Activated CD4-positive, alpha-beta T cell treated with anti-CD3 and anti-CD28 coated beads, Interleukin-2, amount 50 U/mL, for 24 hours (primary cell): ENCODE results near the gene LRRC47.

Experiments
- DNase-seq, 2 donors: peaks; one replicate each; pipeline ENCODE4 v3.0.0-alpha.2; 2020; ENCODE audit warnings: low read depth in 1 of 2, low spot score in 1 of 2

The LRRC47 gene

GRCh38 chr1:3787349-3787715 lies 9.0 kb downstream of the LRRC47 start:
- DNase-seq = peak in 1 of 2 donors; percentile 22

GRCh38 chr1:3786468-3787348 lies 9.6 kb downstream of the LRRC47 start:
- DNase-seq = no peak

GRCh38 chr1:3785456-3786157 lies 10.7 kb downstream of the LRRC47 start:
- DNase-seq = no peak

- no peak for DNase-seq
These were observed 11.3 kb downstream of the LRRC47 start for GRCh38 chr1:3785045-3785444.

DNA sequence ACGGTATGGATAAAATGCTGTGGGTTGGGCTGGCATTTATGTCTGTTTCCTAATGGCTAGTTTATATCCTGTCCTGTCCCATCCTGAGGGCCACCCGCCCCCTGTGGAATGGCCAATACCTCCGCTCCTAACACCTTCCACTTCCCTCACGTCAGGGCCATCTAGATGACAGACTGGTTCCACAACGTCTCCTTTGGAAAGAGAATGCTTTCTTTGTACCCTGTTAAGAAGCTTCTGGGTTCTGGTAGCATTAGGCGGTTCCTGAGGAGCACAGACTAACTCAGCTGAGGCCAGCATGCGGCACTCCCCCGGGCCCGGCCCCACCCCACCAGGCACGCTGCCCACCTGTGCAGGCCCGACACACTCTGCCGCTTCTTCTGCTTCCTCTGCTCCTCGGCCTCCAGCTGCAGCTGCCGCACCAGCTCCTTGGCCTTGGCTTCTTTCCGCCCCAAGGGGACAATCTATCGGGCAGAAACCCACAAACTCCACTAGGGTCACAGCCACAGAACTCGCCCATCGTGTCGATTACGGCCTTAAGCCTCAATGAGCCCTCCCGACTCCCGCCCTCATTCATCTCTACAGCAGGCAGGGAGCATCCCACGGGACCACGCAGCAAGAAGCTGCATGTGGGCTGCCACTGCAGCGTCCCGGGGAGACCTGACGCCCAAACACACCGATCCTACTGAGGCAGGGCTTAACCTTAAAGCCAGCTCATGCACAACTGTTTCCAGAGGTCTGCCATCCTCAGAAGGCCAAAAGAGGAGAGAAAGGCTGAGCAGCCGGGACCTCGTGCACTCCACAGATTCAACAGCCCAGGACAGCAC lies 12.4 kb downstream of the LRRC47 start:
- no peak for DNase-seq

DNA sequence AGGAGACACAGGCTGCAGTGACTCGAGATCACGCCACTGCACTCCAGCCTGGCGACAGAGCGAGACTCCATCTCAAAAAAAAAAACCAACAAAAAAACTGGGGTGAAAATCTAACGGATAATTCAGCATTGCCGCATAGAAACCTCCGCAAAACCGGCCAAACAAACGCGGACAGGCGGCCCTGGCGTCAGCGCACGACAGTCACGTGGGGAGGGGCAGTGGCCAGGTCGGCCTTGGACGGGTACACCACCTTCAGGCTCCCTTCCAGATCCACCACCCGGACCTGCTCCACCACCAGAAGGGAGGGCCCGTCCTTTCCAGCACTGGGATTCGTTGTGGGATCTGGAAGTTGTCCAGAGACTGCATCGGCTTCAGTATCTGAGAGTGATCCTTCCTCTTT lies 15.4 kb downstream of the LRRC47 start:
- DNase-seq = no peak

- no peak for DNase-seq
These were observed 16.3 kb downstream of the LRRC47 start for GRCh38 chr1:3779912-3780416.

DNA sequence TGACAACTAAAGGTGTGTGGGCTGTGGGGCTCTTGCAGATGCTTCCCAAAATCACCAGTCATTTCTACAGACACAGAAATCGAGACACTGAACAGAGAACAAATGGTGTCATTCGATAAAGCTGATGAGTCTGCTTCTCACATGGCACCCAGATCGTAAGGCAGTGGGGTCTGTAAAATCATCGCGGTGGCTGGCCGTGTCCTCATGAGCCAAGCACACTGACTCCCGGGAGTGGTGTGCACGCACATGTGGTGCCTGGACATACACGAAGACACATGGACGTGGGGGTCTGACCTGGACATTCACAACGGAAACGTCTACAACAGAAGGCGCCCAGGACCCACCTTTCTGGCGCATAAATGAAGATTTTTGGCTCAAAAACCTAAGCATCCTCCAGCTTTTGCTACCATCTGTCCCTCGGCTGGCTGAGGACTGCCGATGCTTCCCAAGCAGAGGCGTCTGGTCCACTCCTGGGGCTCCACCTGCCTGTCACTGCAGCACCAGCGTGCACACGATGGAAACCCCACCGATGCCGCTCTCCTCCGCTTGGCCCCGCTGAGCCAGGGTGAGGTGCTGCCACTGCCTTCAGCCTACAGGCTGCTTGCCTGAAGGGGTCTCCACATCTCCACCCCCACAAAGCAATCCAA lies 16.9 kb downstream of the LRRC47 start:
- DNase-seq = no peak

- no peak for DNase-seq
These were observed 17.6 kb downstream of the LRRC47 start for GRCh38 chr1:3778590-3779264.

- DNase-seq = no peak
These were observed 18.4 kb downstream of the LRRC47 start for GRCh38 chr1:3777647-3778589.

DNA sequence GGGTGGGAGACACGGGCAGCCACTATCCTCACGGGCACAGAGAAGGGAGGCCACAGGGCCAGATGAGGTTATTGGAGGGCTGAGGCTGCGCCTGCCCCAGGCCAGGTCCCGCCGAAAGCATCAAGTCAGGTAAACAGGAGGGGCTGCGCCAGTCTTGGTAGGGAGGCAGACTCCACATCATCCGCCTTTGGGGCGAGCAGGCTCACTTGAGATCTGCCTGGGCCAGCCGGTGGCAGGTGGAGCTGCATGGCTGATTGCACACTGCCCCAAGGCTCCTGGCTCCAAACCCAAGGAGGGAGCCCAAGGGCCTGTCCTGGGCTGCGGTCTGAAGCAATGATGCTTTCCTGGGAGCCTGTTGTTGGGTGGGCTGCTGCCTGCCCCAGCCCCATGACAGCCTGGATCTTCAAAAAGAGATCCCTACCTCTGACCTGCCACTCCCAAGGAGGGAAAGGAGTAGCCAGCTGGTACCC lies 19.2 kb downstream of the LRRC47 start:
- DNase-seq = no peak

DNA sequence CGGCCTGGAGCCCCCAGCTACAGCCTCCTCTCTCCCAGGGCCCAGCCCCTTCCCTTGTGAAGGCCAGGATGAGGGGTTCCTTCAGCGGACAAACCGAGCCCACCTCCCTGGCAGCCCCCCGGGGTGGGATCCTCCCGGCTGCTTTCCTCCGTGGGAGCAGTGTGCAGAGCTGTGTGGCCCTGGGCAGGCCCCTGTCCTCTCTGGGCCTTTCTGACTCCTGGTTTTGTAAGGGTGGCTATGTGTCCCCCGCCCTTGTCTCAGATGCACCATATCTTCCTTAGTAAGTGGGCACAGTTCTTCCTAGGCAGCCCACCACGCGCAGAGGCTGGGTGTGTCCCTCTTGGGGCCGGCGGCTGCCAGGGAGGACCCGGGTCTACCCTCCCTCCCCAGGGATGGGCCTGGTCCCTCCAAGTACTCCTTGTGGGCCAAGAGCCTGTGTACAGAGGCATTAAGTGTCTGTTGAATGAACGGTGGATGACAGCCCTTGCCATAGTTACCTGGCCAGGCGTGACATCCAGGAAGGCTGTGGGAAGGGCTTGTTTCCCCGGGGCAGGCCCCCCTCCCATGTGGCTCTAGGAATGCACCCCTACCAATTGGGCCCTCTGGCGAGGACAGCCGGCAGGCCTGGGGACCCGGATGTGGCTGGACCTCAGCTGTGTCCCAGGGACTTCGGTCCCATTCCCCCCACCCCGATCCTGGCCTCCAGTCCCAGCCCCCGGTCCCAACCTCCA lies 19.9 kb downstream of the LRRC47 start:
- no peak for DNase-seq

DNA sequence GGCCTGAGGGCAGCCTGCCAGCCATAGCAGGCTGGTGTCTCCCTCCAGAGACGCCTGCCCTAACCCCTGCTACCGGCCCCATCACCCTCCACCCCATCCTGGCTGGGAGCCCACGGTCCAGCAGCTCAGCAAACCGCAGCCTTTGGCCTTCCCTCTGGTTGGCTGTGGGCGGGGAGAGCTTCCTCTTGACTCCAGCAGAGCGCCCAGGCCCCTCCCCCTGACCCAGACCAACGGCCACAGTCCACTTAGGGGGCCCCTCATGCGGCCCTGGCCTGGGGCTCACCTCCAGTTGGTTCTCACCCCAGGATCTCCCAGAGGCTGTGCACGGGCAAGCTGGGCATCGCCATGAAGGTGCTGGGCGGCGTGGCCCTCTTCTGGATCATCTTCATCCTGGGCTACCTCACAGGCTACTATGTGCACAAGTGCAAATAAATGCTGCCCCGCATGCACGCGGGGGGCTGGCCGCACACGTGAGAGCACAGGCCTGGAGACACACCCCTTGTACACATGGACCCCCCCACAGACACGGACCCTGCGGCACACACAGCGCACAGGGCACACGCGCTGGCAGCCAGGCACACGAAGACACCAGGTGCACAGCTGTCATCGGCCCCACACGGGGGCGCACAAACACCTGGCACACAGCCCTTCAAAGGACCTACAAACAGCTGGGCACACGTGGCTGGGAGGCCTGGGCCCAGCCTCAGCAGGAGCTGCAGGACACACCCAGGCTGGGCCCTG lies 20.6 kb downstream of the LRRC47 start:
- DNase-seq = peak in 1 of 2 donors; percentile 21

- DNase-seq = no peak
These were observed 21.3 kb downstream of the LRRC47 start for GRCh38 chr1:3774946-3775489.

- no peak for DNase-seq
These were observed 21.9 kb downstream of the LRRC47 start for GRCh38 chr1:3774276-3774945.

- DNase-seq = no peak
These were observed 22.6 kb downstream of the LRRC47 start for GRCh38 chr1:3773572-3774275.
